ENCODE results near the gene MYEF2.

The MYEF2 gene

GRCh38 chr15:48084759-48085590, 93.1 kb downstream of the MYEF2 start:
- peak; percentile 95 for DNase-seq

Measured in NCI-H2171 treated with DMSO at 0.1 percent for 48 hours (cell line).